HG03064 (cell line): Measurements from ENCODE around the gene PIGT.
A peak's percentile ranks its signal among the peaks of the same experiment; 100 is the strongest.

Experiments used
- ATAC-seq: cut with Tn5 transposase; IDR thresholded peaks from one replicate; pipeline ENCODE4 v1.9.1; 2021; ENCODE audit warnings: low read depth; ENCODE audit not compliant: unreplicated experiment

PIGT gene

DNA sequence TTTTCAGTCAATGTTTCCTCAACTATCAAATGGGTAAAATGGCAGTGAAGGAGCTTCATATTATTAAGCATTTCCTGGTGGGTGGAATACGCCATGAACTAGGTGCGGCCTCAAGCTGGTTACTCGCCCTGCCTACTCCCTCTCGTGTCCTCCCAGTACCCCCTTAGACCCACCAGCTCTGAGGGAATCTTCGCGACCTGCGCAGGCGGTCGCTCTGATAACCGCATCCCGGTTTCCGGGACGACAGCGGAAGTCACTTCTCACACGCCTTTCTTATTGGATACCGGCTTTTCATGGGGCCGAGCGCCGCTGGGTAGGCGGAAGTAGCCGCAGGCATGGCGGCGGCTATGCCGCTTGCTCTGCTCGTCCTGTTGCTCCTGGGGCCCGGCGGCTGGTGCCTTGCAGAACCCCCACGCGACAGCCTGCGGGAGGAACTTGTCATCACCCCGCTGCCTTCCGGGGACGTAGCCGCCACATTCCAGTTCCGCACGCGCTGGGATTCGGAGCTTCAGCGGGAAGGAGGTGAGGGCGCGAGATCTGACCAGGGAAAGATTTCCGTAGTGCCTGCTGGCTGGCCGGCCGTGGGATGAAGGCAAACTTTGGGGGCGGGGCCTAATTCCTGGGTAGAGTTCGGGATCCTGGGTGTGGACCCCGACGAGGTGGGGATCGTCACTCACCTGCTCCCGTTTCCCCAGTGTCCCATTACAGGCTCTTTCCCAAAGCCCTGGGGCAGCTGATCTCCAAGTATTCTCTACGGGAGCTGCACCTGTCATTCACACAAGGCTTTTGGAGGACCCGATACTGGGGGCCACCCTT, at the start of gene PIGT:
PIGT (plus strand) TSS at position 320 of the 816 bp plus-strand sequence; CDS start at position 336, 16 bp downstream.
- ATAC-seq = no peak

DNA sequence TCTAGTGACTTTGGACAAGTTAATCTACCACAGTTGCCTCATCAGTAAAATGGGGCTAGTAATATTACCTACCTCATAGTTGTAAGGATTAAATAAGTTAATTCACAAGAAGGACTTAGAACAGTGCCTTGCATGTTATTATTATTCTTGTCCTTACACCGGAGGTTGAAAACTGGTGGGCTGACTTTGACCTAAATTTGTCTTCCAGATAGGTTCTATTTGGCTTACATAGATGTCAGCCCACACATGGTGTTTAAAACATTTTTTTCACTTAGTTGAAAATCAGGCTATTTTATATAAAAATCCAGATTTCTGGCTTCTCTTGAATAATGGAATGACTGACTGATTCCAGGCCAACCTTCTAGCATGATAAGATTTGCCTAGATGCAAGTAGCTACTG, 49.7 kb upstream of the PIGT start:
- ATAC-seq = no peak

DNA sequence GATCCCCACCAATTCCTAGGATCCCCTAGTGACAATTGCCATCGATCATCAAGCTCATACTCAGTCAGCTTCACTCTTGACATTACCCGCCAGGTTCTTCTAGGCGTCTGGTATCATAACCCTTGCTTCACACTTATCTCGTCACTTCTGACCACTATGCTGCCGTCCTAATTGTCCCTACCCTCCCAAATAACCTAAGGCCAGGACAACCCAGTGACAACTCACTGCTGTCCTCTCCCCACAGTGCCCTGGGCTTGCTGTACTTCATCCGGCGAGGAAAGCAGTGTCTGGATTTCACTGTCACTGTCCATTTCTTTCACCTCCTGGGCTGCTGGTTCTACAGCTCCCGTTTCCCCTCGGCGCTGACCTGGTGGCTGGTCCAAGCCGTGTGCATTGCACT, 49.3 kb upstream of the PIGT start:
- ATAC-seq = no peak

DNA sequence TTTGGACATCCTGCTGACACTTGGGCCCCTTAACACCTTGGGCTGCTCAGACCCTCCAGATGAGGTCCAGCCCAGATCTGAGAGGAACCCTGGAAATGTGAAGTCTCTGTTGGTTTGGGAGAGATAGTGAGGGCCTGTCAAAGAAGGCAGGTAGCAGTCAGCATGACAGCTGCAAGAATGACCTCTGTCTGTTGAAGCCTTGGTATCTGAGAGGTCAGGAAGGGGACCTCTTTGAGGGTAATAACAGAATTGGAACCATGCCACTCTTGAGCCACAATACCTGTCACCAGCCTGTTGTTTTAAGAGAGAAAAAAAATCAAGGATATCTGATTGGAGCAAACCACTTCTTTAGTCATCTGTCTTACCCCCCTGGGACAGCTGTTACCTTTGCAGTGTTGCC, 48.8 kb upstream of the PIGT start:
- ATAC-seq = no peak

DNA sequence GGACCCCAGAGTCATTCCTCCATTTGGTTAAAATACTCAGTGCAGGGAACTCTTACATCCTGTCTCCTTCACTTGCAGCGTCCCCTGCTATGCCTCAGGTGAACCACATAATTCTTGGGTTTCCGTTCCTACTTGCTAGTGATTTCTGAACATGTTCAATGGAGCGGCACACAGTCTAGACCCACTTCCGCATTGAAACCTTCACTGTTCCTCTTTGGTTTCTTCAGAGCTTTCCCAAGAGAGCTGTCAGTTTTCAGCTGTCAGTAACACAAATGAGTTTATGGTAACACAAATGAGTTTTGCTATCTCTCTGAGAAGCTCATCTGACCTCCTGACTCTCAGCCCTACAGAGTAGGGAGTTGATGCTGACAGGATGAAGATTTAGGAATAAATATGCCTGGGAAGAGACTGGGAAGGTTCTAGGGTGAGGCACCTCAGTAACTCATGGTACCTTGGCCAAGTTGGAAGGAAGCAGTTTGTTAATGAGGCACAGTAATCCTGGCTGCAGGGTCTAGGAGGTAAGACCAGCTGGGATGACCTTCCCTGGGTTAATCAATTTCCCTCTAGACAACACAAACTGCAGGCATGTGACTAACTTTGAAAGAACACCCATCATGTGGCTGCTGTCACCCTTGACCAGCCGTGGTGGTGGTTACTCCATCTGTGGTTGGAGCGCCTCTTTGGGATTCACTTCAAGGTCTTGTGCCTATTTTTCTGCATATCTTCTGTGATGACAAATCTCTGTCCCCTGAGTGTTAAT, 47.5 kb upstream of the PIGT start:
- peak; percentile 82 for ATAC-seq

DNA sequence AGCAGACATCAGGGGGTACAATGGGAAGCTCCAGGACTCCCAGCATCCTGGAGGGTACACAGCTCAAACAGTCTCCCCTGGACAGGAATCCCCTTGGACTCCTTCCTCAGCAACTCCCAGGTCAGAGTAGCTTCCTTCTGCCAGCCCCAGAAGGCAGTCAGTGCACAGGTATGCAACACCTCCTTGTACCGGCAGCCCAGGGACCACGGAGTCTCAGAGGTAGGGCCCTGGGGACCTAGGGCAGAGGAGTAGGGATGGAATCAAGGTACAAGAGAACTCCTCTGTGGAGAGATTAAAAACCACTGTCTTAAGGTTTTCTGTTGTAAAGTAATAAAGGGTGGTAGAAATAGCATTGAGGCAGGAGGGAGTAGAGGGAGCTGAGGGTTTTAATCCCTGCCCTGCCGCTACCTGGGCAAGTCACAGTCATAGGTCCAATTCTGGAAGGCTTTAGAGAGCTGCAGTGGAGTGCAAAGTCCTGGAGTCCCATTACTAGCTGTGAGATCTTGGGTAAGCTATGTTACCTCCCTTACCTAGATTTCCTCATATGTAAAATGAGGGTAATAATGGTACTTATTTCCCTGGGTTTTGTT, 45.3 kb upstream of the PIGT start:
- ATAC-seq = no peak

DNA sequence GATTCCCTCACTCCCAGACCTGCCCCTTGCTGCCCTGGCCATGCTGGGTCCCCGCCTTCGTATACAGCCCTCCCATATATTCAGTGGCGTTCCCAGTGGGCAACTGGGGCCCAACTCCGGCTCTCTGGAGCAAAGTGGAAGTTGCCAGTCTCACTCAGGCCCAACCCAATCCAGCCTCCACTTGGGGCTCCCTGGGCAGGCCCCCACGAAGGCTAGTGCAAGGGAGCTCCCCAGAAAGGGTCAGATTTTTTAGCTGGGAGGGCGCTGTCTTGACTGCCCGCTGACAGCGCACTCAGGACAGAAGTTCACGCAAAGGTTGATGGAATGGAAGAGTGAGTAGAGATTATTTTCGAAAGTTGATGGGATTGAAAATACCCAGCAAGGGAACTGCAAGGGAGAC, 43.7 kb upstream of the PIGT start:
- ATAC-seq = no peak

DNA sequence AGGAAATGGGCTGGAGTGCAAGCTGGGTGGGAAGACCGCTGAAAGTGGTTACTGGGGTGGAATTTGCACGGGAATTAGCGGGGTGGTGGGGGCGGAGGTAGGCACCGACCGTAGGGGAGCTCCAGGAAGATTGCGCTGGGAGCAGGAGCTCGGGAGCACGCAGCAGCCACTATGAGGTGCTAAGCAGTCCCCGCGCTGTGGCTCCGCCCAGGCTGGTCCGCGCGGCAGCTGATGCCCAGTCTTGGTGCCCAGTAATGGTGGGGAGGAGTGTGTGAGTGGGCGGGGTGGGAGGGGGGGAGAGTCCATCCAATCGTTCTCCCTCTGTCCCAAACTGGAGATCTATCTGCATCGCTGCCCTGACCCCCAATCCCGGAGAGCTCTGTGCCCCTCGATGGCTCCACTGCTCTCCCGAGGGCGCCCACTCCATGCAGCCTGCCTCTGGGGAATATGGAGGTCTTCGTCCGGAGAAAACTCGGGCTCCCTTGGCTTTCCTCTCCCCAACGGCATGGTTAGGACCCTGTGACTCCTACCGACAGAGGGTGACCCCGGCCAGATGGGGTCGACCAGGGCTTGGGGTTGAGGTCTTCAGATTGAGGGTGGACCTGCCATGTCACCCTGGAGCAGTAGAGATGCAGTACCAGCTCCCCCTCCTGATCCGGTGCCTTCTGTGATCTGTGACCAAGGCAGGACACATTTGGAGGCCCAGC, 43.1 kb upstream of the PIGT start:
- ATAC-seq = no peak

DNA sequence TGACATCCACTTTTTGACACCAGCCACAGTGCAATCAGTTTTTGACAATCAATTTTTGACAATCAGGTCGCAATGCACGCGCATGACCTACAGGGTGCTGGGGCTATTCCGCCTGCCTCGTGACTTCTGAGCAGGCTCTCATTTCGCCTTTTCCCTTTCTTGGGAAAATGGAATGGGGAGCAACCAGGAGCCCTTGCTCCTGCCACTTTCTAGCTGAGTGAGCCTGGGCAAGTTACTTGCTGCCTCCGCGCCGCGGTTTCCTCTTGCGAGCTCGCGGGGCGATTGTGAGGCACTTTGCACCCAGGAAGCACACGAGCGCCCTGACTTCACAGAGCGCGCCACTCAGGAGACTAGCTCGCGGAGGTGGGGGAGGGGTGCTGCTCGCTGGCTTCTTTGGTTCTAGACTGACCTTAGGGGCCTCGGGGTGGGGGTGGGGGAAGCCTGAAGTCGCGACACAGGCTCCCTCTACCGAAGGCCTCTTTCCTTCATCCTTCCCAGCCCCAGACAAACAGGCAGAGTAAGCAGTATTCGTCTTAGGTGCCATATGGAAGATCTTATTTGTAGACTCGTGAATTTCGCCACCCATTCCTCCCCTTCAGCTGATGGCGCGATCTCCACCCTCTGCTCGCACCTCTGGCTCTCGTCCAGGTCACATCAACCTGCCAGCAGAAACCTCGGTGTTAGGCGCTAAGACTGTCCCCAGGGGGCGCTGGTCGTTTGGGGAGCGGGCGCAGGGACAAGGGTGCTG, 42.4 kb upstream of the PIGT start:
- ATAC-seq = no peak

DNA sequence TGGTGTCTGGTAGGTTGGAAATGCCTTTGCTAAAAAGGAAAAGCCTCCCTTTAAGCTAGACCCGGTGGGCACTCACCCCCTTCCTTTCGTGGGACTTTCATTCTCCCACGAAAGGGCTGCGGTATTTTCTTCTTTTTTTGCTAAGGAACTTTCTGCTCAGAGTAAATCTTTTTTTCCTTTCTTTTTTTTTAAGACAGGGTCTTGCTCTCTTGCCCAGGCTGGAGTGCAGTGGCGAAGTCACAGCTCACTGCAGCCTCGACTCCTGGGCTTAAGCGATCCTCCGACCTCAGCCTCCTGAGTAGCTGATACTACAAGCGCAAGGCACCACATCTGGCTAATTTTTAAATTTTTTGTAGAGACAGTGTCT, 41.9 kb upstream of the PIGT start:
- no peak for ATAC-seq

DNA sequence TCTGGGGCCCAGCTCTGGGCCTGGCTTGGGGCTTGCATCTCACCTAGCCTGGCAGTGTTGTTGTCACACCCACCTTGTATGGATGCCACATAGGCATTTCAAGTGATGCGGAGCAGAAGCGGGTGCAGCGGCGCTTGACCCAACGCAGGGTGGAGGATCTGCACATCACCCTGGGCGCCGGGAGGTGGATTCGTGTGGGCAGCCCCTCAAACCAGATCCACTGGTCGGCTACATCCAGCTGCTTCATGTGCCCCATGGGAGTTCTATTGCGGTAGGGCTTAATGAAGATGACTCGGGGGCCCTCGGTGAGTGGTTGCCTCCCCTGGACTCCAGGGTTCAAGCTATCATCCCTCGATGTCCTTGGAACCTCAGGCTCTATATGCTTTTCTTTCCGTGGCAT, 41.0 kb upstream of the PIGT start:
- no peak for ATAC-seq

DNA sequence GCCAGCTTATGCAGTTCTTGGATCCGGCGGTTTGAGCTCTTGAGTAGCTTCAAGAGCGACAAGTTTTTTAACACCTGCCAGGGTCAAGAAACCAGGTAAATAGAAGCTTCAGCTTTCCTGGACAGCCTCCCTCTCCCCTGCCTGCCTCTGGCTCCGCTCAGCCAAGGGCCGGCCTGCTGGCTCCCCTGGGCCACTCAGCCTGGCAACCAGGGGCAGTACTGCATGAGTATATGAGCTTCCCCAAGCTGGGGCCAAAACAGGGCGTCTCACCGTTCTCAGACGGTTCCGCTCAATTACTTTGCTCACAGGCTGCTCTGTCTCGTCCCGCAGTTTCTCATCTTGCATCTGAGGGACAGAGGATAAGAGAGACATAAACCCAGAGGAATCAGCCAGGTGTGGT, 38.7 kb upstream of the PIGT start:
- no peak for ATAC-seq

DNA sequence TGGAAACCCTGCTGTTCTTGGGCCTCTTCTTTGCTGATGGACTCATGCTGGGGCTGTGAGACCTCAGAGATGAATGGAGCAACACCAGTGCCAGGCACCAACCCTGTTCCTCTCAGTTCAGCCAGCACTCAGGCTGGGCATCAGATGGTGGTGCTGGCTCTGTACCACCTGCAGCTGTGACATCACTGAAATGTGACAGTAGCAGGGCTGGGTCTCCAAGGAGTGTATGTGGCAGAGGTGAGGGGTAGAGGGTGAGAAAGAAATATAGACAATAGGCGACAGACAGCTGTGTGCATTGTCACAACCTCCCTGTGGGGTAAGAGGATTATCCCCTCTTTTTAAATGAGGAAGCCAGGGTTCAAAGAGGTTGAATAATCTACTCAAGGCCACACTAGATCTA, 37.8 kb upstream of the PIGT start, which contains the start of gene TP53TG5:
TP53TG5 (minus strand) TSS at position 135 of the 400 bp plus-strand sequence; CDS start at position 46, 89 bp downstream.
- ATAC-seq = no peak

DNA sequence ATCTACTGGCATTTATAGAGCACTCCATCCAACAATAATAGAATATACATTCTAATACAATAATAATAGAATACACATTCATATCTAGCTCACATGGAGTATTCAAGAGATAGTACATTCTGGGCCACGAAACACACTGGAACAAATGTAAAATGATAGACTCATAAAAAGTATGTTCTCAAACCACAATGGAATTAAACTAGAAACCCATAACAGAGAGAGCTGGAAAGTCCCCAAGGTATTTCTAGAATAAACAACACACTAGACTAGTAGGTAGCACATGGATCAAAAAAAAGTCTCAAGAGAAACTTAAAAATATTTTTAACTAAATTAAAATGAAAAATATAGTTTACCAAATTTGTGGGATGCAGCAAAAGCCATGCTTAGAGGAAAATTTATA, 28.7 kb upstream of the PIGT start:
- ATAC-seq = no peak

DNA sequence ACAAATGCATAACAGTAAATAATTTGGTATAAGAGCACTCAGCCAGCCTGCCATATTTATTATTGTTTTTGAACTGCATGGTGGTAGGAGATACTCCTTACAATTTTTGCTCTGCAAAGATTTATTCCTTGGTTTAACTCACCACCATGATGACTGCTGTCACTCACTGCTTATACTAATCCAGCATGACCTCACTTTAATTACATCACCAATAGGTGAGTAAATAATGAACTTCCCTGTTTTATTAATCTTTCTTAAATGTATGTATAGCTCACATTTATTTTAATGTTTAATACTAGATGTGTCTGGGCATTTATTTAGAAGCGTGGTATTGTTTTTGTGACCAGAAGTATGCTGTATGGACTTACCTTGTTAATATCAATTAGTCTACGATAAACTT, 25.0 kb upstream of the PIGT start:
- ATAC-seq = no peak

DNA sequence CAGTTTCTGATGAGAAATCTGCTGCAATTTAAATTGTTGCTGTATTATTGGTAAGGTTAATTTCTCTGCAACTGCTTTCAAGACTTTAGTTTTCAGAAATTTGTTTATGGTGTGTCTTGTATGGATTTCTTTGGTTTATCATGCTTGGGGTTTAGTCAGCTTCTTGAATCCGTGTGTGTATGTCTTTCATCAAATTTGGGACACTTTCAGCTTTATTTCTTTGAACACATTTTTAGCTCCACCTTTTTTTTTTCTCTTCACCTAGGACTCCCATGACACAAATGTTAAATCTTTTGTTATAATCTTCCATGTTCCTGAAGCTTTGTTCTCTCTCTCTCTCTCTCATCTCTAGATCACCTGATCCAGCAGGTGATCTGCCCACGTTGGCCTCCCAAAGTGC, 24.4 kb upstream of the PIGT start:
- ATAC-seq = no peak

DNA sequence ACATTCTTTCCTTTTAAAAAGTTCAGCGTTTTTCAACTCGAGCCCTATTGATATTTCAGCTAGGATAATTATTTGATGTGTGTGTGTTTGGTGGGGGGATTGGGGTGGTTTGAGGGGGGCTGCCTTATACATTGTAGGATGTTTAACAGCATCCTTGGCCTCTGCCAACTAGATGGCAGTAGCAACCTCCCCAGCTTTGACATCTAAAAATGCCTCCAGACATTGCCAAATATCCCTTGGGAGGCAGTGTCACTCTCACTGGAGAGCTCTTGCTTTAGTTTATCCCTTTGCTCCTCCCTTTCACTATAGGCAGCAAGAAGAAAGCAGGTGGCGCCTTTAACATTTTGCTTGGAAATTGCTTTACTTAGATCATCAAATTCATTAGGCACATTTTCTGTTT, 23.2 kb upstream of the PIGT start:
- no peak for ATAC-seq

DNA sequence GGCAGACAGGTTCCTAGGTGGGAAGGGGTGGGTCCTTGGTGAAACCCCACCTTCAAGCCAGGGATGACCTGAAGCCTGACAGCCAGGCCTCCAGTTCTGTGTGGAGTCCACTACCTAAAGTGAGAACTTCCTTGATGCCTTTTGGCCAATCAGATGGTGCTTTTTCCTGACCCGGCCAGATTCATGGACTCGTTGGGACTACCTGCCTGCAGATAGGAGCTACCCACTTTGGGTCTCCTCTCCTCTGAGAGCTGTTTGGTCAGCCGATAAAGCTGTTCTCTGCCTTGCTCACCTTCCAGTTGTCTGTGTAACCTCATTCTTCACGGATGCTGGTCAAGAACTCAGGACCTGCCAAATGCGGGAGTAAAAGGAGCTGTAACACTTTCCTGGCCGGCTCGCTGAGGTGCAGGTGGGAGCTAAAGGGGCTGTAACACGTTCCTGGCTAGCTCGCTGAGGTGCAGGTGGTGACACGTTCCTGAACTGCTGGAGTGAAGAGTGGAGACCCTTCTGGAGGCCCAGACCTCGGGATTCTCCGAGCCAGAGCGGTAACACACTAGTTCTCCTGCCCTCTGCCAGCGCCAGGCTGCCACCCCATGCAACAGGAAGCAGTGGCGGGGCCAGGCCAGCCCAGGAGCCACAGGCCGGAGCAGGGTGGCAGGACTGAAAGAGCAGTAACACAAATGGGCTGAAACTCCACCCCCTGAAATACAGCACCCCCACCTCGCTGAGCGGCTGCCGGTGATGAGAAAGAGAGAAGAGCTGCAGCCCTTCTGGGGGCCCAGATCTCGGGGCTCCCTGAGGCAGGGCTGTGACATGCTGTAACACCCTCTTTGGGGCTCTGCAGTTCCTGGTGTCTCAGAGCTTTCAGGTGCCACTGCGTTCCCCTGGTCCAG, 21.5 kb upstream of the PIGT start:
- ATAC-seq = no peak

DNA sequence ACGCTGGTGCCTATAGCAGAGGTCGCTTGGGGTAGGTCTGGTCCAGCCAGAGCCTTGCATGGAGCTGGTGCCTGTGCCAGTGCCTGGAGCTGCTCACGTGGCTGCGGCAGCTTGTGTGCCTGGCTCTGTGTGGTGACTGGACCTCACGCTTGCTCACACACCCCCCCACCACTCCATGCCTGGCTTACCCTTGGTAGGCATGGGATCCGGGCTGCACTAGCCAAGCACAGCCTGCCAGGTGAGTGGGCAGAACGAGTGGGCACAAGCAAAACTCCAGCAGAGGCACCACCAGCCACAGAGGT, 20.9 kb upstream of the PIGT start:
- ATAC-seq = no peak

DNA sequence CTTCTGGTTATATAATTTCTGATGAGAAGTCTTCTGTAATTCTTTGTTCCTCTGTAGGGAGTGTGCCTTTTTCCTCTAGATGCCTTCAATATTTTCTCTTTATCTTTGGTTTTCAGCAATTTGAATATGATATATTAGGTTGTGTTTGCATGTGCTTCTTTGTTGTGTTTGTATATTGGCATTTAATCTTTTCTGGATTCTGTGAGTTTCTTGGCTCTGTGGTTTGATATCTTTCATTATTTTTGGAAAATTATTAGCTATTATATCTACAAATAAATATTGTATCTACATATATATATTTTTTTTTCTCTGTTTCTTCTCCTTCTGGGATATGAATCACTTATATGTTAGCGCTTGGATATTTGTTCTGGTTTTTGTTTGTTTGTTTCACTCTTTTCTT, 16.9 kb upstream of the PIGT start:
- no peak for ATAC-seq
